Stomach (tissue), 4 donors: Measurements from ENCODE around the gene FBXL5.

Experiments
- EP300 ChIP-seq: sonication (generic); formaldehyde crosslinking; IDR thresholded peaks from one replicate; pipeline ENCODE4 v1.6.1; 2017; ENCODE audit warnings: antibody characterized with exemption
- POLR2A ChIP-seq, 4 donors: fragments of 450-650 bp; IDR thresholded peaks; one replicate each; pipeline ENCODE4 v1.6.1; 2016; ENCODE audit warnings: antibody characterized with exemption in 4 of 4, control low read depth in 2 of 4, mild to moderate bottlenecking in 1 of 4, moderate library complexity in 1 of 4
- POLR2AphosphoS5 ChIP-seq, 3 donors: sonication (generic); formaldehyde crosslinking; IDR thresholded peaks; one replicate each; pipeline ENCODE4 v1.6.1; 2016; ENCODE audit warnings: antibody characterized with exemption in 3 of 3
- TF ChIP-seq, protein P1 (sequence below), 7 experiments: fragments of 450-650 bp in 4 of 7; fragments of 200-600 bp in 3 of 7; sonication (generic) in 3 of 7; IDR thresholded peaks; one replicate each; pipeline ENCODE4 v1.5.1; 2016 to 2019; ENCODE audit warnings: antibody characterized with exemption in 7 of 7, control low read depth in 2 of 7, mild to moderate bottlenecking in 1 of 7

DNA sequence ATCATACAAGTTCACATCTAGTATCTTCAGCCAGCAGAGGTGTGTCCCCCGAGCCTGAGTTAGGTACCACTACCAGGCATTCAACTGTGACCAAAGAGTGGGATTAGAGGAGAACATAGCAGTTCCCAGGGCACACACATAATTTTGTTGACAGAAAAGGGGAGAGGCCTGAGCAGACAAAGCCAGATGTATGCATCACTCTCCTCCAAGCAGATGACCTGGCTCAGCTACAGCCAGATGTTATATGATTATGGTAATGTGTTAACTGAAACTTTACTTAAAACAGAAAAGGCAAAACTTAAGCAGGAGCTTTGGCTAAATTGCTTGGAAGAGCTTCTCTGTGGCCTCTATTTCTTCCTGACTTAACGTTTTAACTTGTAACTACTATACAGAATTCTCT is 96.6 kb downstream of the FBXL5 start:
- TF ChIP-seq, protein P1, sequence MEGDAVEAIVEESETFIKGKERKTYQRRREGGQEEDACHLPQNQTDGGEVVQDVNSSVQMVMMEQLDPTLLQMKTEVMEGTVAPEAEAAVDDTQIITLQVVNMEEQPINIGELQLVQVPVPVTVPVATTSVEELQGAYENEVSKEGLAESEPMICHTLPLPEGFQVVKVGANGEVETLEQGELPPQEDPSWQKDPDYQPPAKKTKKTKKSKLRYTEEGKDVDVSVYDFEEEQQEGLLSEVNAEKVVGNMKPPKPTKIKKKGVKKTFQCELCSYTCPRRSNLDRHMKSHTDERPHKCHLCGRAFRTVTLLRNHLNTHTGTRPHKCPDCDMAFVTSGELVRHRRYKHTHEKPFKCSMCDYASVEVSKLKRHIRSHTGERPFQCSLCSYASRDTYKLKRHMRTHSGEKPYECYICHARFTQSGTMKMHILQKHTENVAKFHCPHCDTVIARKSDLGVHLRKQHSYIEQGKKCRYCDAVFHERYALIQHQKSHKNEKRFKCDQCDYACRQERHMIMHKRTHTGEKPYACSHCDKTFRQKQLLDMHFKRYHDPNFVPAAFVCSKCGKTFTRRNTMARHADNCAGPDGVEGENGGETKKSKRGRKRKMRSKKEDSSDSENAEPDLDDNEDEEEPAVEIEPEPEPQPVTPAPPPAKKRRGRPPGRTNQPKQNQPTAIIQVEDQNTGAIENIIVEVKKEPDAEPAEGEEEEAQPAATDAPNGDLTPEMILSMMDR (IDR thresholded peaks at IDR 0.05): no peak
- TF ChIP-seq POLR2AphosphoS5 (IDR thresholded peaks at IDR 0.05): no peak
- TF ChIP-seq POLR2A (IDR thresholded peaks at IDR 0.05): no peak
- TF ChIP-seq EP300: no peak
